Astrocyte (in vitro differentiated cells and primary cell): ENCODE data around the gene SREBF1.

Experiments used
- EZH2 ChIP-seq: IDR thresholded peaks from 2 replicates; pipeline ENCODE4 v1.6.1; 2012; ENCODE audit warnings: mild to moderate bottlenecking, low read length, inconsistent platforms; ENCODE audit not compliant: insufficient read depth
- TF ChIP-seq, protein P1 (sequence below): IDR thresholded peaks from 2 replicates; pipeline ENCODE4 v1.5.1; 2011; ENCODE audit warnings: low read depth, mild to moderate bottlenecking, inconsistent platforms, low read length, moderate library complexity; ENCODE audit not compliant: insufficient read depth

DNA sequence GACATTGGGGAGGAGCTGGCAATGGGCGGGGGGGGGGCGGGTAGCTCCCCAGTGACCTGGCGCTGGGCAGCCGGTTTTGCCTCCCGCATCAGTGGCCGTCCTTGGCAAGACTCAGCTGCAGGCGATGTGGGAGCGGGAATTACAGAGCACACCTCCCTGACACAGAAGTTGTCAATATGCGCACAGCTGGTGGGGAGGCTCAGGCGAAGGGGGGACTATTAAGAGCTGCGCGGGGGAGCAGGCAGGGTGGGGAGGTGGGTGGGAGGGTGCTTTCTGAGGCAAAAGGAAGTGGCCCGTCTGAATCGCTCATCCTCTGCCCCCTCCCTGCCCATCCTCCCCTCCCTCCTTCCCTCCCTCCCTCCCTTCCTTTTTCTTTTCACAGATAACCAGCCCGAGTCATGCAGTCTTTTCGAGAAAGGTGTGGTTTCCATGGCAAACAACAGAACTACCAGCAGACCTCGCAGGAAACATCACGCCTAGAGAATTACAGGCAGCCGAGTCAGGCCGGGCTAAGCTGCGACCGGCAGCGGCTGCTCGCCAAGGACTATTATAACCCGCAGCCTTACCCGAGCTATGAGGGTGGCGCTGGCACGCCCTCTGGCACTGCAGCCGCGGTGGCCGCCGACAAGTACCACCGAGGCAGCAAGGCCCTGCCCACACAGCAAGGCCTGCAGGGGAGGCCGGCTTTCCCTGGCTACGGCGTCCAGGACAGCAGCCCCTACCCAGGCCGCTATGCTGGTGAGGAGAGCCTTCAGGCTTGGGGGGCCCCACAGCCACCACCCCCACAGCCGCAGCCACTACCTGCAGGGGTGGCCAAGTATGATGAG, 44.0 kb downstream of the SREBF1 start:
- TF ChIP-seq, protein P1, sequence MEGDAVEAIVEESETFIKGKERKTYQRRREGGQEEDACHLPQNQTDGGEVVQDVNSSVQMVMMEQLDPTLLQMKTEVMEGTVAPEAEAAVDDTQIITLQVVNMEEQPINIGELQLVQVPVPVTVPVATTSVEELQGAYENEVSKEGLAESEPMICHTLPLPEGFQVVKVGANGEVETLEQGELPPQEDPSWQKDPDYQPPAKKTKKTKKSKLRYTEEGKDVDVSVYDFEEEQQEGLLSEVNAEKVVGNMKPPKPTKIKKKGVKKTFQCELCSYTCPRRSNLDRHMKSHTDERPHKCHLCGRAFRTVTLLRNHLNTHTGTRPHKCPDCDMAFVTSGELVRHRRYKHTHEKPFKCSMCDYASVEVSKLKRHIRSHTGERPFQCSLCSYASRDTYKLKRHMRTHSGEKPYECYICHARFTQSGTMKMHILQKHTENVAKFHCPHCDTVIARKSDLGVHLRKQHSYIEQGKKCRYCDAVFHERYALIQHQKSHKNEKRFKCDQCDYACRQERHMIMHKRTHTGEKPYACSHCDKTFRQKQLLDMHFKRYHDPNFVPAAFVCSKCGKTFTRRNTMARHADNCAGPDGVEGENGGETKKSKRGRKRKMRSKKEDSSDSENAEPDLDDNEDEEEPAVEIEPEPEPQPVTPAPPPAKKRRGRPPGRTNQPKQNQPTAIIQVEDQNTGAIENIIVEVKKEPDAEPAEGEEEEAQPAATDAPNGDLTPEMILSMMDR = no peak
- no peak for TF ChIP-seq EZH2
